Measurements from ENCODE around the gene SAMD4B.
A peak's percentile ranks its signal among the peaks of the same experiment; 100 is the strongest.
"Not testable (repeated sequence)": the region's sequence is repeated elsewhere in the genome, so short reads cannot be mapped to it uniquely, and the experiment has no call there.

Gene SAMD4B

DNA sequence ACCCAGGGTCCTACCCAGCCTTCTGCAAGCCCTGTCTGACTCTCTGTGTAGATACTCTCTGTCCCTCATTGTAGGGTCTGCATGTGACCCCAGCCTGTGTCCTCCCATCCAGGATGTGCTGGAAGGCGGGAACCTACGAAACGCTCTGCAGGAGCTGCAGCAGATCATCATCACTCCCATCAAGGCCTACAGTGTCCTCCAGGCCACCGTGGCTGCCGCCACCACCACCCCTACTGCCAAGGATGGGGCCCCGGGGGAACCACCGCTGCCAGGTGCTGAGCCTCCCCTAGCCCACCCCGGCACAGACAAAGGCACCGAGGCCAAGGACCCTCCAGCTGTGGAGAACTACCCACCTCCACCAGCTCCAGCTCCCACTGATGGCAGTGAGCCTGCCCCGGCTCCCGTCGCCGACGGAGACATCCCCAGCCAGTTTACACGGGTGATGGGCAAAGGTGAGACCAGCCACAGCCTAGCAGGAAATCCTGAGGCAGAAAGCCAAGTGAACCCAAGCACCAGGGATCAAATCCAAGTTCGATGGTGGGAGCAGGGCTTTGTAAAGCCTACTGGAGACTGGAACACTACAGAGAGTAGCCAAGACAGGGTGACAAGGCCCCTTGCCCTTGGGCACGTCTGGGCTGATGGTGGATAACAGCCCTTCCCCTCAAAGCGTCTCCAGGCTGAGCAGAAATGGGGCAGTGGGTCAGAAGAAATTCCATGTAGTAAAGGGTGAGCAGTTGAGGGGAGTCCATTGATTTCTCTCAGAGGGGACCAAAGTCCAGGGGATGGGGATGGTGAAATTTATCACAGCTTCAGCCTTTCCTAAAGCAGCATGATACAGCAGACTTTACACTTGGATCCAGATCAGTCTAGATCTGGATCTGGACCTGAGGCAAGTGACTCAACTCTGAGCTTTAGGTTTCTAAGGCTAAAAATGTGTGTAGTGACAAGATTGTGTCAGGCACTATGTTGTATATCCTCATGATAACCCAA, 35.4 kb downstream of the SAMD4B start:
- no peak for DNase-seq
- no peak for ATAC-seq (replicated peaks)
- H3K9me3 Mint-ChIP-seq, result no peaks in the 10 kb centered on the region
- no peaks in the 10 kb centered on the region for H3K27me3 Mint-ChIP-seq
- peaks cover 0 to 2% of the 10 kb centered on the region in 2 donors for H3K4me1 Mint-ChIP-seq
- no peak overlapping the region for H3K4me3 Mint-ChIP-seq
- peak overlapping the region; percentile 68 for H3K27ac Mint-ChIP-seq
- H3K36me3 Mint-ChIP-seq, result peaks cover 35 to 60% of the 10 kb centered on the region in 2 donors

DNA sequence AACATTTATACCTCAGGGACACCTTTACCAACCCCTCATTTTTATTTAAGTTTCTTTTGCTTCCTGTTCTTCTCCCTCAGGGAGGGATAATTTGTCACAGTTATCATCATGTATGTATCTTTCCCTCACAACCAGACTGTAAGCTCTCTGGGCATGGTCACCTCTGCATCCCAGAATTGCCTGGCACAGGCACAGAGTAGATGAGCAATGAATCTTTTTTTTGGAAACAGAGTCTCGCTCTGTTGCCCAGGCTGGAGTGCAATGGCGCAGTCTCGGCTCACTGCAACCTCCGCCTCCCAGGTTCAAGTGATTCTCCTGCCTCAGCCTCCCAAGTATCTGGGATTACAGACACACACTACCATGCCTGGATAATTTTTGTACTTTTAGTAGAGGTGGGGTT, 37.1 kb downstream of the SAMD4B start:
- not testable (repeated sequence) for H3K4me1 Mint-ChIP-seq; DNase-seq; H3K27me3 Mint-ChIP-seq; ATAC-seq (replicated peaks); H3K9me3 Mint-ChIP-seq; H3K4me3 Mint-ChIP-seq
- peaks cover 34 to 69% of the 10 kb centered on the region in 2 donors for H3K36me3 Mint-ChIP-seq
- peak overlapping the region; percentile 2 for H3K27ac Mint-ChIP-seq

DNA sequence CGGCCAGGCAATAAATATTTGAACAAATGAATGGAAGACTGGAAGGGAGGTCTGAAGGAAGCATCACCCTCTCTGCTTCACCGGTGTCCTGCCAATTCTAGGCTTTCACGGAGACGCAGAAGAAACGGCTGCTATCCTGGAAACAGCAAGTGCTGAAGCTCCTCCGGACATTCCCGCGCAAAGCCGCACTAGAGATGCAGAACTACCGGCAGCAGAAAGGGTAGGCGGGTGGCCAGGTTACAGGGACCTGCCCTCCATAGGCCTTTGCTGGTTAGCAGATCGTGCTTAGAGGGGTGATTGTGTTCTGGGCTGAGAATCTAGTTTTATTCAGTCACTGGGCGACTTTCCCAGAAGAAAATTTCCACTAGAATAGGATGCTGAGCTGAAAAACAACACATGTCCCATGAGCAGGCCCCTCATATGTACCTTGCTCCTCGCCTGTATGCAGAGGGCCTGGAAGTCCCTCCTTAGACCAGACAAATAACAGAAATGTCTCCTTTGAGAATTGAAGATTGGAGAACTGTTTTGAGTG, 37.7 kb downstream of the SAMD4B start:
- Mint-ChIP-seq H3K4me3 (no peak overlapping the region), H3K27me3 (no peaks in the 10 kb centered on the region), H3K36me3 (peaks cover 36 to 69% of the 10 kb centered on the region in 2 donors), H3K27ac (no peak overlapping the region), H3K9me3 (no peaks in the 10 kb centered on the region), H3K4me1 (peaks cover 1 to 3% of the 10 kb centered on the region in 2 donors)
- DNase-seq, result no peak
- ATAC-seq (replicated peaks), result no peak

DNA sequence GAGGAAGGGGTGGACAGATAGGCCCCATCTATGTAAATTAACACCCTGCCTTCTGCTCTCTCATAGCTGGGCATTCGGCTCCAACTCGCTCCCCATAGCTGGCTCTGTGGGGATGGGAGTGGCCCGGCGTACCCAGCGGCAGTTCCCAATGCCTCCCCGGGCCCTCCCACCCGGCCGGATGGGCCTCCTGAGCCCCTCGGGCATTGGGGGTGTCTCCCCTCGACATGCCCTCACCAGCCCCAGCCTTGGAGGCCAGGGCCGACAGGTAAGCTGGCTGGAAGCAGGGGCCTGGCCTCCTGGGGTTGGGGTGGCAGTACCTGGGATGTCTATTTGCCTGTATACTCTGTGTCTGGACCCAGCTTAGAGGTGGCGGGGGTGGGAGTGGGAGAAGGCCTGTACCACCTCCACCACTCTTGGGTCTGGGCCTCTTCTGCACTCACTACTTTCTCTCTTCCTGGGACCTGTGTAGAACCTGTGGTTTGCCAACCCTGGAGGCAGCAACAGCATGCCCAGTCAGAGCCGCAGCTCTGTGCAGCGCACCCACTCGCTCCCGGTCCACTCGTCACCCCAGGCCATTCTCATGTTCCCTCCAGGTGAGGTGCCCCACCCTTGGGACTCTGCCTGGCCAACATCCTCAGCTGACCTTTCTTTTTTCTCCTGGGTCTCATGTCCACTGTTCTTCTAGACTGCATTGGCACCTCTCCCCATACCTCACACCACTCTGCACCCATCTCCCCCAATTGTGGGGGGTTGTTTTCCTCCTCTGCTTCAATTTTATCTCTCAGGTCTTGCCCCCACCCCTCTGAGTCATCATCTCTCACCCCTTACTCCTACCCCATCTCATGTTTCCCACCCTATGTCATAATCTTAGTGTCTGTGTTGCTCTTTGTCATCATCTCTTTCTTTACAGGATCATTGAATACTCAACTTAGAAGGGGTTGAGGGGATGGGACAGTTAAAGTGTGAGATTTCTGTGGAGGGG, 38.6 kb downstream of the SAMD4B start:
- DNase-seq (no peak), ATAC-seq (replicated peaks) (no peak)
- Mint-ChIP-seq H3K9me3 (no peaks in the 10 kb centered on the region), H3K36me3 (peaks cover 38 to 69% of the 10 kb centered on the region in 2 donors), H3K27ac (no peak overlapping the region), H3K27me3 (no peaks in the 10 kb centered on the region), H3K4me1 (peaks cover 4 to 7% of the 10 kb centered on the region in 2 donors), H3K4me3 (no peak overlapping the region)

DNA sequence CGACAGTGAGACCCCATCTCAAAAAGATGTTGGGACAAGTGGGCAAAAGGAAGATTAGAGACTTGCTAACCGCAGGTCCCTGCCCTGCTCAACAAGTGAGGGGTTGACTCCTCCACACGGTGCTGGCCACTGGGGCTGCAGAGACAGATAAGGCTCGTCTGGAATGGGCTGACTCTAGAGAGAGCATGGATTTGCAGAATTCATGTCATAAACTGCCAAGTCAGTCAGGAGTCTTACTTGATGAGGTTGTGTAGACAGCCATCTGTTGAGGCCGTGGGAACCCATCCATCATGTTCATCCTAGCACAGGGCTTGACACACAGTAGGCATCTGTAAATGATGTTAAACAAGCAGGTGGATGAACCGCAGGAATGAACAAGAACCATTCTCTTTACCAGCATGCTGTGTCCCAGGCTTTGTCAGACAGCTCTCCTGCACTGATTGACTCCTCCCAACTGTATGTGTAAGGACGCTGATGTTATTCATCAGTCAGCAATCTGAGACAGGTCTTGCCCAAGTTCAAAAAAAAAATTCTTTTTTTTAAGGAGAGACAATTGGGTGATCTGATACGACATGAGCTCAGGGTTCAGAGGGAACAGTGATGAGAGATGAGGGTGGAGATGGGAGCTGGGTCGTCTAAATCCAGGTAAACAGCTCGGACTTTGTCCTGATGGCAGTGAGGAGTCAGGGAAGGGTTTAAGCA, 39.8 kb downstream of the SAMD4B start:
- no peaks in the 10 kb centered on the region for H3K27me3 Mint-ChIP-seq
- H3K4me1 Mint-ChIP-seq, result peaks cover 12 to 14% of the 10 kb centered on the region in 2 donors
- ATAC-seq (replicated peaks) (no peak), DNase-seq (no peak)
- peaks cover 41 to 66% of the 10 kb centered on the region in 2 donors for H3K36me3 Mint-ChIP-seq
- H3K4me3 Mint-ChIP-seq, result no peak overlapping the region
- no peak overlapping the region for H3K27ac Mint-ChIP-seq
- no peaks in the 10 kb centered on the region for H3K9me3 Mint-ChIP-seq

DNA sequence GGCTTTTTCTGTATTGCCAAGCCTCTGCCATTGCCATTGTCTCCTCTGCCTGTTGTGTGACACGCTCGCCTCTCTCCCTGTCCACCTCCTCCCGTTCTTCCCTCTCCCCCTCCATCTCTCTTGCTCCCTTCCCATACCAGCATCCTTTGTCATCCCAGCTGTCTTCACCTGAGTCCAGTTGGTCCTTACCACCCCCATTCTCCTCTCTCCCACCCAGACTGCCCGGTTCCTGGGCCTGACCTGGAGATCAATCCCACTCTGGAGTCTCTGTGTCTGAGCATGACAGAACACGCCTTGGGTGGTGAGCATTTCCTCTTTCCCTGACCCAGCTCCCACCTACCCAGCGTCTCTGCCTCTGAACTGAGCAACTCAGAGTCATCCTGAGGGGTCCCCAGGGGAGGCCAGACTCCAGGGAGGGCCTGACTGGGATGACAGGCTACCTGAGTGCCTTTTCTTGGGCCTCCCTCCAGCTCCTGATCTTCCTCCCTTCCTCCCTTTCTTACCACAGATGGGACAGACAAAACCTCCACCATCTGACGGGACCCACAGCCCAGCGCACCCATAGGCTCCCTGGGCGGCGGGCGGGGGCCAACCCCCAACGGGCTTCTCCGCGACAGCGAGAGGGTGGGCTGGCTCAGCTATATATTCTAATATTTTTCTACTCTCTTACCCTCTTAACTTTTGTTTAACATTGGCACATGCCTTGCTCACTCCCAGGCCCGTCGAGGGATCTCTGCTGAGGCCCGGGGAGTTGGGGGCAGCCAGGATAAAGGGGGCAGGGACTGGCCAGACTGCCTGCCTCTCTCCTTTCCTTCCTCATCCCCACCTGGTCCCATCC, 41.0 kb downstream of the SAMD4B start:
- H3K9me3 Mint-ChIP-seq, result no peaks in the 10 kb centered on the region
- no peak for DNase-seq
- H3K4me3 Mint-ChIP-seq, result no peak overlapping the region
- H3K36me3 Mint-ChIP-seq, result peaks cover 39 to 61% of the 10 kb centered on the region in 2 donors
- H3K4me1 Mint-ChIP-seq, result peaks cover 12 to 15% of the 10 kb centered on the region in 2 donors
- H3K27me3 Mint-ChIP-seq, result no peaks in the 10 kb centered on the region
- peak overlapping the region; percentile 63 for H3K27ac Mint-ChIP-seq
- no peak for ATAC-seq (replicated peaks)

DNA sequence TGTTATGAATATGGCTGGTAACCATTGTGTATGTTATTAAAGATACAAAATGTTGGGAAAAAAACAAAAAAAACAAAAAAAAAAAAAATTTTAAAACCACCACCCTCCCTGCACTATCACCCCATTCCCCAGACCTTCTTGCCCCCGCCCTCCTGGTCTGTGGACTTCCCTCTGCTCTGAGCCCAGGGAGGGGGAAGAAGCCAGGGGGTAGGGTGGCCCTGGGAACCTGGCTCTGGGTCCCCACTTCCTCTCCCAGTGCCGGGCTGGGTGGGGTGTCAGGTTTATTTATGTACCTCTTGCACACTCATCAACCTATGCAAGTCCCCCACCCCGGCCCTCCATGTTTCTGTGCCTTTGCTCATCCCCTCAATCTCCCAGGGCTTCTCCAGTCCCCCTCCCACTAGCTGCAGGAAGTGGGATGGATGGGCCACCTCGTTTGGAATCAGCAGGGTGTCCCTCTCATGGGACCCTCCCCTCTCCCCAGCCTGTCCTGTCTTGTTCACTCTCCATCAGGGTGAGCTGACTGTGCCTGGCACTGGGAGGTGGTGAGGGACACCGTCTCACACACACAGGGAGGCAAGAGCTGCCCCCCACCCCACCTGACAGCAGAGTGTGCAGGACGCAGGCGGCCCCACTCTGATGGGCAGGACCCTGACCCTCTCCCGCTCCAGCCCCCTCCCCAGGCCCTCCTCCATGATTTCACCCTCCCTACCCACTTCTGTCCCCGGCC, 42.8 kb downstream of the SAMD4B start:
- Mint-ChIP-seq H3K27ac (peak overlapping the region; percentile 28), H3K9me3 (no peaks in the 10 kb centered on the region), H3K36me3 (peaks cover 38 to 65% of the 10 kb centered on the region in 2 donors), H3K4me3 (no peak overlapping the region), H3K27me3 (no peaks in the 10 kb centered on the region), H3K4me1 (peaks cover 21 to 29% of the 10 kb centered on the region in 2 donors)
- no peak for DNase-seq
- no peak for ATAC-seq (replicated peaks)

DNA sequence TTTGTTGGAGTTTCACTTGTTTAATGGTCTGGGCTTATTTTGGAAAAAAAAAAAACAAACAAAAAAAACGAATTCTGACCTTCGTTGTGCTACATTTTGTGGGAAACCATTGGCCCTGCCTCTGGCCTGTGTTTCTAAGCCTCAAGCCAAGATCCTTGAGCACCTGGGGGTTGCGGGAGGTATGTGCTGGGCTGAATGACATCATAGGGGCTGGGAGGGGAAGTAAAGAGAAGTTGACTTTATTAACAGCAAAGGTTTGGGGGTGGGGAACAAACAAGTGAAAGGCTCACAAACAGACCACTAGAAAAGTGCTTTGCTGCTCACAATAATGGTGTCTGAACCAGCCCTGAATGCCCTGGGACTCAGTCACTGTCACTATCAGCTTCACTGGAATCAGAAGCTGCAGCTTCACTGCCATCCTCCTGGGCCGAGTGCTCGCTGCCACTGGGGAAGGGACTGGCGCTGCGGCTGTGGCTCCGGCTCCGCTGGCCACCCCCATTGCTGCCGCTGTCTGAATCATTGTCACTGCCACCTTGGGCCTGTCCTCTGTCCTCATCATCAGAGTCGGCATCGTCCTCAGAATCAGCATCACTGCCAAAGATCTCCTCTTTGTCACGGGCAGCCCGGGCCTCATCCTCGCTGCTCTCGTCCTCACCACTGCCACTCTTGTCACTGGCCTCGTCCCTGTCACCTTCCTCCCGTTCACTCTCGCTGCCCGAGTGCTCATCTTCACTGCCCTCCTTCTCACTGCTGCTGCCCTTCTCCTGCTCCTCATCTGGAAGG, 43.6 kb downstream of the SAMD4B start:
- peaks cover 24 to 35% of the 10 kb centered on the region in 2 donors for H3K4me1 Mint-ChIP-seq
- no peaks in the 10 kb centered on the region for H3K9me3 Mint-ChIP-seq
- H3K36me3 Mint-ChIP-seq, result peaks cover 36 to 63% of the 10 kb centered on the region in 2 donors
- no peak for DNase-seq
- no peaks in the 10 kb centered on the region for H3K27me3 Mint-ChIP-seq
- H3K27ac Mint-ChIP-seq, result peak overlapping the region; percentile 68
- no peak for ATAC-seq (replicated peaks)
- H3K4me3 Mint-ChIP-seq, result no peak overlapping the region

DNA sequence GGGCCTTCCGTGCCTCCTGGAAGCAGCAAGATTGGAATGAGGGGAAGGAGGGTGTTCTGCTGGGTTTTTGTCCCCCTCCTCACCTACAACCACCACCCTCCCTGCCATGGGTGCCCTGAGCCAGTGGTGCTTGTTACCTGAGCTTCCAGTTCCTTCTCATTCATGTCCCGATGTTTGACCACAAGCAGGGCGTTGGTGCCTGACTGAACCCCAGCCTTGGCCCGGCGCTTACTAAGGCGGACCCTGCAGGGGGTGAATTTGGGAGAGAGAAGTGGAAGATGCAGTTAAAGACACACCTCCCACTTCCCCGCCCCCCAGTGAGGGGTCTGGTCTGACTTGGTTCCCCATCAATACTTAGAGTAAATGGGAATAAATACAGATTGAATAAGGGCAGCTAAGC, 44.3 kb downstream of the SAMD4B start:
- Mint-ChIP-seq H3K9me3 (no peaks in the 10 kb centered on the region), H3K27ac (peak overlapping the region; percentile 68), H3K4me1 (peaks cover 27 to 38% of the 10 kb centered on the region in 2 donors), H3K4me3 (peak overlapping the region in 1 of 2 donors; percentile 23), H3K27me3 (no peaks in the 10 kb centered on the region), H3K36me3 (peaks cover 32 to 60% of the 10 kb centered on the region in 2 donors)
- ATAC-seq (replicated peaks) (no peak), DNase-seq (no peak)

DNA sequence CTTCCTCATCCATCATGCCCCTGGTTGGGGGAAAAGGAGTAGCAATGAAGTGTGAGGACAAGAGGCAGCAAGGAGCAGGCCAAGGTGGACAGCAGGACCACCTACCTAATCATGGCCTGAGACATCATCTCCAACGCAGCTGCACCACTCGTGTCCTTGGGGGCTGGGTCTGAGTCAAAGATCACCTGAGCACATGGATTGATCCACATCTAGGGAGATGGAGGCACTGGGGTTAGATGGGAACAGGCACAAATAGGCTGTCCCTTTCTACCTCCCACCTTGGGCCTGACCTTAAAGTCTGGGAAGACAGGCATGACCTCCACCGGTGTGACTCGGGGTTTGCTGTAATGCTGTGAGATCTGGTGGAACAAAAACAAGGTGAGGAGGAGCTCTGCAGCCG, 46.4 kb downstream of the SAMD4B start:
- H3K36me3 Mint-ChIP-seq, result peaks cover 37 to 47% of the 10 kb centered on the region in 2 donors
- no peaks in the 10 kb centered on the region for H3K9me3 Mint-ChIP-seq
- peak overlapping the region; percentile 4 for H3K27ac Mint-ChIP-seq
- ATAC-seq (replicated peaks) (no peak), DNase-seq (no peak)
- H3K4me3 Mint-ChIP-seq, result peak overlapping the region; percentile 5 to 25
- peaks cover 30 to 51% of the 10 kb centered on the region in 2 donors for H3K4me1 Mint-ChIP-seq
- H3K27me3 Mint-ChIP-seq, result no peaks in the 10 kb centered on the region

DNA sequence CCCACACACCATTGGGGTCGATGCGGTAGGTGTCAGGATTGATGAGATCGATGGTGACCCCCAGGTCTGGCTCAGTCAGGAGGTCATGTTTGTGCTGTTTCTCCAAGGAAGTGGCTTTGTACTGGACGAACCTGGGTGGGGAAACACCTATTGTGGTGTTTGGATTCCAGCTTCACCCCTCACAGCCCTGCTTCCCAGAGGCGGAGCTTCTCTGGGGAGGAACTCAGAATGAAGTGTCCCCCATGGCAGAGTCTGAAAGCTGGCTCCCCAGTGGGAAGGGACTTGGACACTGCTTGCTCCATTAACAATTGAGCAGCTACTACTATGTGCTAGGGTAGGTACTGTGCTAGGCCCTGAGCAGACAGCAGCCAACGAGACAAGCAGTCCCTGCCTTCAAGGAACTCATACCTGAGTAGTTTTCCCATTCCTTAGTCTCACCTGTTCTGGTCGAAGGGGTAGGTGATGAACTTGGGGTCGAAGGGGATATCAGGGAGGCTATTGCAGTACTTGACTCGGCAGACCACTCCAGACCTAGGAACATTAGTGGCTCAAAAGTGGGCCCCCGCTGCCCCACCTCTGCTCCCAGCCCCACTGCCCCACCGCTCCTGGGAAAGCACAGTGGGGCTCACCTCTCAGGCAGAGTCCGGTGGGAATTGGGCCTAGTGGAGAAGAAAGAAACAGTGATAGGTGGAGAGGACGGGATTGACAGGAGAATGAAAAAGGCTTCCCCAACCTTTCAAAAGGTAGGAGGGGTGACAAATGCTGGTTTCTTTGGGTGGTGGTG, 47.6 kb downstream of the SAMD4B start:
- Mint-ChIP-seq H3K27ac (peak overlapping the region; percentile 99), H3K27me3 (no peaks in the 10 kb centered on the region), H3K36me3 (peaks cover 42 to 43% of the 10 kb centered on the region in 2 donors), H3K9me3 (no peaks in the 10 kb centered on the region), H3K4me1 (peaks cover 33 to 54% of the 10 kb centered on the region in 2 donors), H3K4me3 (peak overlapping the region; percentile 98 to 99)
- ATAC-seq (replicated peaks) (no peak), DNase-seq (no peak)

Data from stimulated activated naive B cell treated with anti-CD40 and anti-IgM and Interleukin-4, amounts not matched to agents 10 μg/mL and 1 μg/mL and 100 μg/mL, for 72 hours (primary cell).